ENCODE results near the gene ANKS1B.

Gene ANKS1B

GRCh38 chr12:99833397-99833796 is 151.3 kb downstream of the ANKS1B start (continued):
- TF ChIP-seq ZNF280D (tag by site-specific recombination; IDR thresholded peaks at IDR 0.05): no peak
- no peak for TF ChIP-seq ZNF514 (tag by site-specific recombination; IDR thresholded peaks at IDR 0.05)
- no peak for TF ChIP-seq SCRT2 (tag by site-specific recombination; IDR thresholded peaks at IDR 0.05)

GRCh38 chr12:99824900-99825542 is 159.7 kb downstream of the ANKS1B start:
- TF ChIP-seq ZNF404 (tag by site-specific recombination; IDR thresholded peaks at IDR 0.05): no peak
- TF ChIP-seq, protein P1, sequence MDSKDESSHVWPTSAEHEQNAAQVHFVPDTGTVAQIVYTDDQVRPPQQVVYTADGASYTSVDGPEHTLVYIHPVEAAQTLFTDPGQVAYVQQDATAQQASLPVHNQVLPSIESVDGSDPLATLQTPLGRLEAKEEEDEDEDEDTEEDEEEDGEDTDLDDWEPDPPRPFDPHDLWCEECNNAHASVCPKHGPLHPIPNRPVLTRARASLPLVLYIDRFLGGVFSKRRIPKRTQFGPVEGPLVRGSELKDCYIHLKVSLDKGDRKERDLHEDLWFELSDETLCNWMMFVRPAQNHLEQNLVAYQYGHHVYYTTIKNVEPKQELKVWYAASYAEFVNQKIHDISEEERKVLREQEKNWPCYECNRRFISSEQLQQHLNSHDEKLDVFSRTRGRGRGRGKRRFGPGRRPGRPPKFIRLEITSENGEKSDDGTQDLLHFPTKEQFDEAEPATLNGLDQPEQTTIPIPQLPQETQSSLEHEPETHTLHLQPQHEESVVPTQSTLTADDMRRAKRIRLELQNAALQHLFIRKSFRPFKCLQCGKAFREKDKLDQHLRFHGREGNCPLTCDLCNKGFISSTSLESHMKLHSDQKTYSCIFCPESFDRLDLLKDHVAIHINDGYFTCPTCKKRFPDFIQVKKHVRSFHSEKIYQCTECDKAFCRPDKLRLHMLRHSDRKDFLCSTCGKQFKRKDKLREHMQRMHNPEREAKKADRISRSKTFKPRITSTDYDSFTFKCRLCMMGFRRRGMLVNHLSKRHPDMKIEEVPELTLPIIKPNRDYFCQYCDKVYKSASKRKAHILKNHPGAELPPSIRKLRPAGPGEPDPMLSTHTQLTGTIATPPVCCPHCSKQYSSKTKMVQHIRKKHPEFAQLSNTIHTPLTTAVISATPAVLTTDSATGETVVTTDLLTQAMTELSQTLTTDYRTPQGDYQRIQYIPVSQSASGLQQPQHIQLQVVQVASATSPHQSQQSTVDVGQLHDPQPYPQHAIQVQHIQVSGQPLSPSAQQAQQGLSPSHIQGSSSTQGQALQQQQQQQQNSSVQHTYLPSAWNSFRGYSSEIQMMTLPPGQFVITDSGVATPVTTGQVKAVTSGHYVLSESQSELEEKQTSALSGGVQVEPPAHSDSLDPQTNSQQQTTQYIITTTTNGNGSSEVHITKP (tag by site-specific recombination; IDR thresholded peaks at IDR 0.05): peak; percentile 59
- CTCF ChIA-PET: no interaction called here

GRCh38 chr12:99822273-99822672 is 162.5 kb downstream of the ANKS1B start:
- Histone ChIP-seq H3K27ac (ENCODE audit: extremely low read depth, low read depth, low read length) (no peak overlapping the region), H3K4me1 (ENCODE audit: control insufficient read depth, insufficient read depth, low read length) (no peaks in the 10 kb centered on the region), H3K4me3 (ENCODE audit: low read depth, low read length) (no peak overlapping the region), H3K36me3 (ENCODE audit: control insufficient read depth in 2 of 2, insufficient read depth in 1 of 2, low read length in 2 of 2) (no peaks in the 10 kb centered on the region), H3K9me3 (ENCODE audit: control insufficient read depth, insufficient read depth, low read depth, low read length) (no peaks in the 10 kb centered on the region)
- TF ChIP-seq ZNF146 (tag by site-specific recombination; IDR thresholded peaks at IDR 0.05) (peak; percentile 68; the same call in 1 of the 2 replicates), PRDM1 (tag by site-specific recombination; IDR thresholded peaks at IDR 0.05) (no peak), ZNF76 (tag by site-specific recombination; IDR thresholded peaks at IDR 0.05; ENCODE audit: borderline replicate concordance, low read depth) (no peak), ZNF571 (tag by site-specific recombination; IDR thresholded peaks at IDR 0.05) (no peak), ZNF747 (tag by site-specific recombination; IDR thresholded peaks at IDR 0.05) (no peak)
- POLR2A ChIA-PET: no interaction called here
- CTCF ChIA-PET: interaction anchor here (0.6 to 0.7 kb wide), 3 partner anchors 10 to 529 kb away, joined by 3 to 4 read pairs (median 3); no protein-coding TSS in a partner anchor

More at GRCh38 chr12:99824900-99825542, 159.7 kb downstream of the ANKS1B start:
- Histone ChIP-seq H3K4me1 (ENCODE audit: control insufficient read depth, insufficient read depth, low read length) (no peaks in the 10 kb centered on the region), H3K27ac (ENCODE audit: extremely low read depth, low read depth, low read length) (no peak overlapping the region), H3K9me3 (ENCODE audit: control insufficient read depth, insufficient read depth, low read depth, low read length) (no peaks in the 10 kb centered on the region), H3K4me3 (ENCODE audit: low read depth, low read length) (no peak overlapping the region), H3K36me3 (ENCODE audit: control insufficient read depth in 2 of 2, insufficient read depth in 1 of 2, low read length in 2 of 2) (no peaks in the 10 kb centered on the region)
- POLR2A ChIA-PET: no interaction called here

DNA sequence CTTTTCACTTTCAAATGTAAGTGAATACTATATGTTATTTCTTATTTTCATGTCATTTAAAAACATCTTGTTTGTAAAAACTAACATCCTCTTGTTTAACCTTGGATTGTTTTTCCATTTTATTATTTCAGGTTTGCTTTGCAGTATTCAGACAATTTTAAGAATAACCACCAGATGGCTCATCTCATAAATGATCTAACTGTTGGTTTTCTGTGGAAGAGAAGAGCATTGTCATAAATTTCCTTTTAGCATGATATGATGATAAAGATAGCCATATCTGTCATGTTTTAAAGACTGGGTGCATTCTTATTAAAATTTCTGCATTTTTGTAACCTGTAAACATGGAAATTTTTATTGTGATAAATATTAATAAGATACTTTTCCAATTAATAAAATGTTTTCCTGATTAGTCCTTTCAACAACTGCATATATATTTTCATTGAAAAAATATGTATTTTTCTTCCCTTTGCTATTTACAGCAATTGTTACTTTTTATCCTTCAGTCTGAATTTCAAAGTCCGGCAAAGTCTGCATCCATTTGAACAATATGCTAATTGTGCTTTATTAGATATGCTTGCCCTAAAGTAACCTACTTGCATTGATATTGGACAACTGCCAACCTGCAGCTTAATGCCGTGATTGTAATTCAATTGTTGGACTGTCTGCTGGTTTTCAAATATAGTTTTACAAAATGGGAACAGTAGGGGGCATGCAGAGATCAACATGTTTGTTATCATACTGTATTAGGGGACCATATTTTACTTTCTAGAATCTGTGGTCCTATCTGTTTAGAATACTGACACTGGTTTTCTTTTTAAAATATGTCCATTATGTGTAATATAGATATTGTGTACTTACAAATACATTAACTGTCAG is 173.8 kb downstream of the ANKS1B start:
- Histone ChIP-seq H3K27ac (ENCODE audit: extremely low read depth, low read depth, low read length) (no peak overlapping the region), H3K9me3 (ENCODE audit: control insufficient read depth, insufficient read depth, low read depth, low read length) (no peaks in the 10 kb centered on the region), H3K36me3 (ENCODE audit: control insufficient read depth in 2 of 2, insufficient read depth in 1 of 2, low read length in 2 of 2) (no peaks in the 10 kb centered on the region), H3K4me1 (ENCODE audit: control insufficient read depth, insufficient read depth, low read length) (peaks cover 6% of the 10 kb centered on the region), H3K4me3 (ENCODE audit: low read depth, low read length) (no peak overlapping the region)
- ChIA-PET CTCF (no interaction called here), POLR2A (no interaction called here)
- no peak for TF ChIP-seq ZIC2 (tag by site-specific recombination; IDR thresholded peaks at IDR 0.05)
- TF ChIP-seq ZEB2 (tag by site-specific recombination; IDR thresholded peaks at IDR 0.05): no peak
- no peak for TF ChIP-seq ZNF155 (tag by site-specific recombination; IDR thresholded peaks at IDR 0.05)
- TF ChIP-seq, protein P2, sequence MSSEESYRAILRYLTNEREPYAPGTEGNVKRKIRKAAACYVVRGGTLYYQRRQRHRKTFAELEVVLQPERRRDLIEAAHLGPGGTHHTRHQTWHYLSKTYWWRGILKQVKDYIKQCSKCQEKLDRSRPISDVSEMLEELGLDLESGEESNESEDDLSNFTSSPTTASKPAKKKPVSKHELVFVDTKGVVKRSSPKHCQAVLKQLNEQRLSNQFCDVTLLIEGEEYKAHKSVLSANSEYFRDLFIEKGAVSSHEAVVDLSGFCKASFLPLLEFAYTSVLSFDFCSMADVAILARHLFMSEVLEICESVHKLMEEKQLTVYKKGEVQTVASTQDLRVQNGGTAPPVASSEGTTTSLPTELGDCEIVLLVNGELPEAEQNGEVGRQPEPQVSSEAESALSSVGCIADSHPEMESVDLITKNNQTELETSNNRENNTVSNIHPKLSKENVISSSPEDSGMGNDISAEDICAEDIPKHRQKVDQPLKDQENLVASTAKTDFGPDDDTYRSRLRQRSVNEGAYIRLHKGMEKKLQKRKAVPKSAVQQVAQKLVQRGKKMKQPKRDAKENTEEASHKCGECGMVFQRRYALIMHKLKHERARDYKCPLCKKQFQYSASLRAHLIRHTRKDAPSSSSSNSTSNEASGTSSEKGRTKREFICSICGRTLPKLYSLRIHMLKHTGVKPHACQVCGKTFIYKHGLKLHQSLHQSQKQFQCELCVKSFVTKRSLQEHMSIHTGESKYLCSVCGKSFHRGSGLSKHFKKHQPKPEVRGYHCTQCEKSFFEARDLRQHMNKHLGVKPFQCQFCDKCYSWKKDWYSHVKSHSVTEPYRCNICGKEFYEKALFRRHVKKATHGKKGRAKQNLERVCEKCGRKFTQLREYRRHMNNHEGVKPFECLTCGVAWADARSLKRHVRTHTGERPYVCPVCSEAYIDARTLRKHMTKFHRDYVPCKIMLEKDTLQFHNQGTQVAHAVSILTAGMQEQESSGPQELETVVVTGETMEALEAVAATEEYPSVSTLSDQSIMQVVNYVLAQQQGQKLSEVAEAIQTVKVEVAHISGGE (tag by site-specific recombination; conservative IDR thresholded peaks at IDR 0.05; ENCODE audit: low read depth): no peak
- TF ChIP-seq ZNF280C (tag by site-specific recombination; IDR thresholded peaks at IDR 0.05): no peak

Measured in HEK293 (cell line).